ENCODE results near the gene ATP8B4.

- TF ChIP-seq CTCF (IDR thresholded peaks at IDR 0.05; ENCODE audit: insufficient read depth, low read length, poor library complexity, severe bottlenecking) (no peak), EZH2phosphoT487 (conservative IDR thresholded peaks at IDR 0.05; ENCODE audit: low read length) (no peak)
These were observed 1.5 kb downstream of the ATP8B4 start for GRCh38 chr15:50117431-50118027.

Data from SU-DHL-6 (cell line).